Fibroblast of lung (primary cell): ENCODE data around the gene FRA10AC1. TPM values are rescaled to one million over a fixed set of nuclear protein-coding genes. Genes with fewer than 3 reads are reported as not detected.

ENCODE experiments used
- DNase-seq, 2 donors: peaks; one replicate each; pipeline versions ENCODE4 v3.0.0 to v3.0.0-alpha.2; 2010; ENCODE audit warnings: low read depth in 2 of 2
- H2AFZ ChIP-seq: 2 replicates; pipeline ENCODE4 v1.5.1; 2012; ENCODE audit warnings: low read length, control low read depth, inconsistent platforms
- H3K27ac ChIP-seq: 2 replicates; pipeline ENCODE4 v1.5.1; 2011; ENCODE audit warnings: low read length, control low read depth; ENCODE audit not compliant: insufficient read depth
- H3K27me3 ChIP-seq: 2 replicates; pipeline ENCODE4 v1.5.1; 2011; ENCODE audit warnings: mild to moderate bottlenecking, low read length; ENCODE audit not compliant: control insufficient read depth, insufficient read depth
- H3K36me3 ChIP-seq: 2 replicates; pipeline ENCODE4 v1.5.1; 2011; ENCODE audit warnings: low read length; ENCODE audit not compliant: control insufficient read depth, insufficient read depth
- H3K4me1 ChIP-seq: 2 replicates; pipeline ENCODE4 v1.5.1; 2011; ENCODE audit warnings: low read length; ENCODE audit not compliant: control insufficient read depth, insufficient read depth; ENCODE audit errors: extremely low read depth
- H3K4me2 ChIP-seq: 2 replicates; pipeline ENCODE4 v1.5.1; 2011; ENCODE audit warnings: low read length, control low read depth; ENCODE audit not compliant: insufficient read depth; ENCODE audit errors: extremely low read depth
- H3K4me3 ChIP-seq, 4 experiments: fragments of 200-600 bp in 1 of 4; sonication (generic) in 1 of 4; replicated peaks in 1 of 4; 2 replicates each; pipeline ENCODE4 v1.5.1; 2011 to 2016; ENCODE audit warnings: low read length in 4 of 4, low read depth in 3 of 4, mild to moderate bottlenecking in 3 of 4, control low read depth in 2 of 4, inconsistent platforms in 1 of 4, mixed read lengths in 1 of 4; ENCODE audit not compliant: insufficient read depth in 1 of 4; ENCODE audit errors: control extremely low read depth in 1 of 4
- H3K79me2 ChIP-seq: 2 replicates; pipeline ENCODE4 v1.5.1; 2012; ENCODE audit warnings: mild to moderate bottlenecking, low read length, inconsistent platforms; ENCODE audit not compliant: control insufficient read depth, insufficient read depth
- H3K9ac ChIP-seq: 2 replicates; pipeline ENCODE4 v1.5.1; 2011; ENCODE audit warnings: mild to moderate bottlenecking, low read length, control low read depth; ENCODE audit not compliant: insufficient read depth
- H3K9me3 ChIP-seq: 2 replicates; pipeline ENCODE4 v1.5.1; 2012; ENCODE audit warnings: low read depth, low read length; ENCODE audit not compliant: control insufficient read depth, insufficient read depth
- H4K20me1 ChIP-seq: 2 replicates; pipeline ENCODE4 v1.5.1; 2011; ENCODE audit warnings: low read length; ENCODE audit not compliant: control insufficient read depth, insufficient read depth; ENCODE audit errors: extremely low read depth
- CTCF ChIP-seq, 2 donors: IDR thresholded peaks in 1 of 2; conservative IDR thresholded peaks in 1 of 2; 1 replicate in 1 of 2; 2 replicates in 1 of 2; pipeline ENCODE4 v1.5.1; 2011 to 2012; ENCODE audit warnings: low read length in 2 of 2, control low read depth in 1 of 2, inconsistent platforms in 1 of 2, low read depth in 1 of 2, mild to moderate bottlenecking in 1 of 2
- EZH2 ChIP-seq: IDR thresholded peaks from 2 replicates; pipeline ENCODE4 v1.5.1; 2012; ENCODE audit warnings: low read length, control low read depth, mild to moderate bottlenecking; ENCODE audit errors: missing control alignments
- polyA plus RNA-seq, 2 donors: library from polyadenylated mRNA; depleted of rRNA in 1 of 2; stranded (reverse) in 1 of 2; unstranded in 1 of 2; fragments of >200 nt; gene quantifications; 2 replicates each; pipeline ENCODE4 v1.2.1, GENCODE V29; 2011 to 2012; ENCODE audit warnings: missing spikeins in 1 of 2
- total RNA-seq: library from RNA; depleted of rRNA; stranded (reverse); fragments of >200 nt; gene quantifications from 2 replicates; pipeline ENCODE4 v1.2.1, GENCODE V29; 2014

The FRA10AC1 gene
- total and polyA plus RNA-seq, 2 donors (not counting 1 experiment from before 2014, with no cell fraction given) = 7.1 to 9.4 TPM

- no peak for DNase-seq
- H3K27me3 ChIP-seq = no peaks in the 10 kb centered on the region
- no peaks in the 10 kb centered on the region for H3K4me1 ChIP-seq
- H3K36me3 ChIP-seq = no peaks in the 10 kb centered on the region
- H3K79me2 ChIP-seq = no peaks in the 10 kb centered on the region
- H3K27ac ChIP-seq = no peak overlapping the region
- TF ChIP-seq EZH2 (no peak), CTCF (conservative IDR thresholded peaks at IDR 0.05 in 1 of 2, IDR thresholded peaks at IDR 0.05 in 1 of 2; ENCODE audit: low read depth in 1 of 2, low read length in 2 of 2) (no peak)
- H3K4me3 ChIP-seq = no peak overlapping the region
- no peaks in the 10 kb centered on the region for H4K20me1 ChIP-seq
- no peak overlapping the region for H3K9ac ChIP-seq
- no peak overlapping the region for H2AFZ ChIP-seq
- no peaks in the 10 kb centered on the region for H3K9me3 ChIP-seq
- no peak overlapping the region for H3K4me2 ChIP-seq
Measured at GRCh38 chr10:93657757-93658156, 44.6 kb downstream of the FRA10AC1 start.

GRCh38 chr10:93656155-93656554 lies 46.2 kb downstream of the FRA10AC1 start:
- no peak for DNase-seq
- H3K79me2 ChIP-seq = no peaks in the 10 kb centered on the region

GRCh38 chr10:93654201-93654600 lies 48.2 kb downstream of the FRA10AC1 start:
- Histone ChIP-seq H3K9ac (no peak overlapping the region), H2AFZ (no peak overlapping the region), H3K4me2 (no peak overlapping the region), H3K4me1 (no peaks in the 10 kb centered on the region), H3K36me3 (no peaks in the 10 kb centered on the region), H3K27ac (no peak overlapping the region), H3K27me3 (no peaks in the 10 kb centered on the region), H4K20me1 (no peaks in the 10 kb centered on the region), H3K4me3 (no peak overlapping the region), H3K79me2 (no peaks in the 10 kb centered on the region), H3K9me3 (no peaks in the 10 kb centered on the region)
- no peak for DNase-seq
- TF ChIP-seq CTCF (conservative IDR thresholded peaks at IDR 0.05 in 1 of 2, IDR thresholded peaks at IDR 0.05 in 1 of 2; ENCODE audit: low read depth in 1 of 2, low read length in 2 of 2) (no peak), EZH2 (no peak)

More at GRCh38 chr10:93656155-93656554, 46.2 kb downstream of the FRA10AC1 start:
- H3K4me2 ChIP-seq = no peak overlapping the region
- no peak overlapping the region for H2AFZ ChIP-seq
- no peak for TF ChIP-seq EZH2
- H3K9ac ChIP-seq = no peak overlapping the region
- H3K27ac ChIP-seq = no peak overlapping the region
- H3K27me3 ChIP-seq = no peaks in the 10 kb centered on the region
- no peaks in the 10 kb centered on the region for H3K4me1 ChIP-seq
- H3K4me3 ChIP-seq = no peak overlapping the region
- no peaks in the 10 kb centered on the region for H3K9me3 ChIP-seq
- H3K36me3 ChIP-seq = no peaks in the 10 kb centered on the region
- no peaks in the 10 kb centered on the region for H4K20me1 ChIP-seq
